ENCODE data around the gene MTMR6.

DNA sequence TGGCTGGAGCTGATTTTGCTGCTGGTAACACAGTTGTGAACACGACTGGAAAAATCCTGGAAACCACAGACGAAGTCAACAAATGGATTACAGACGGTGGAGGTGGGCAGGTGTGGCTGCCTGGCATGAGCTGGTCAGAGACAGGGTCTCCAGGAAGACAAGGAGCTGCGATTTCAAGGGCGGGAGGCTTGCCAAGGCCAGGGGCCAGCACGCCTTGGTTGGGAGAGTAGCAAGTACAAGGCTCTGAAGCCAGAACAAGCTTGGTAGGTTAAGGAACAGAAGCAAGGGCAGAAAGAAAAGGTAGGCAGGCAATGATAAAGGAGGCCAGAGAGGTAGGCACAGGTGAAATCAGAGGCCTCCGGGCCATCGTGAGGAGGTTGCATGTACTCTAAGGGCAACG is 64.5 kb downstream of the MTMR6 start:
- TF ChIP-seq, protein P1, sequence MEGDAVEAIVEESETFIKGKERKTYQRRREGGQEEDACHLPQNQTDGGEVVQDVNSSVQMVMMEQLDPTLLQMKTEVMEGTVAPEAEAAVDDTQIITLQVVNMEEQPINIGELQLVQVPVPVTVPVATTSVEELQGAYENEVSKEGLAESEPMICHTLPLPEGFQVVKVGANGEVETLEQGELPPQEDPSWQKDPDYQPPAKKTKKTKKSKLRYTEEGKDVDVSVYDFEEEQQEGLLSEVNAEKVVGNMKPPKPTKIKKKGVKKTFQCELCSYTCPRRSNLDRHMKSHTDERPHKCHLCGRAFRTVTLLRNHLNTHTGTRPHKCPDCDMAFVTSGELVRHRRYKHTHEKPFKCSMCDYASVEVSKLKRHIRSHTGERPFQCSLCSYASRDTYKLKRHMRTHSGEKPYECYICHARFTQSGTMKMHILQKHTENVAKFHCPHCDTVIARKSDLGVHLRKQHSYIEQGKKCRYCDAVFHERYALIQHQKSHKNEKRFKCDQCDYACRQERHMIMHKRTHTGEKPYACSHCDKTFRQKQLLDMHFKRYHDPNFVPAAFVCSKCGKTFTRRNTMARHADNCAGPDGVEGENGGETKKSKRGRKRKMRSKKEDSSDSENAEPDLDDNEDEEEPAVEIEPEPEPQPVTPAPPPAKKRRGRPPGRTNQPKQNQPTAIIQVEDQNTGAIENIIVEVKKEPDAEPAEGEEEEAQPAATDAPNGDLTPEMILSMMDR (IDR thresholded peaks at IDR 0.05): no peak
- no peak for TF ChIP-seq POLR2A (IDR thresholded peaks at IDR 0.05)

Measured in tibial nerve (tissue), 3 donors.